IPS-NIHi11 (cell line): ENCODE data around the gene GOLGA6L10.
"Not testable (repeated sequence)": the region's sequence is repeated elsewhere in the genome, so short reads cannot be mapped to it uniquely, and the experiment has no call there.

ENCODE experiments used
- DNase-seq: peaks from one replicate; pipeline ENCODE4 v3.0.0; 2012; ENCODE audit warnings: mixed read lengths, low spot score

The GOLGA6L10 gene

GRCh38 chr15:82317516-82317915 lies 31.8 kb downstream of the GOLGA6L10 start:
- not testable (repeated sequence) for DNase-seq

GRCh38 chr15:82317091-82317489 lies 32.2 kb downstream of the GOLGA6L10 start:
- DNase-seq: no peak

- not testable (repeated sequence) for DNase-seq
Measured at GRCh38 chr15:82316247-82317090, 32.8 kb downstream of the GOLGA6L10 start.

GRCh38 chr15:82315519-82316246 lies 33.6 kb downstream of the GOLGA6L10 start:
- no peak for DNase-seq

- no peak for DNase-seq
Measured at GRCh38 chr15:82314769-82315518, 34.3 kb downstream of the GOLGA6L10 start.

- not testable (repeated sequence) for DNase-seq
Measured at GRCh38 chr15:82313951-82314768, 35.1 kb downstream of the GOLGA6L10 start.

GRCh38 chr15:82313446-82313845 lies 35.8 kb downstream of the GOLGA6L10 start:
- DNase-seq: no peak

GRCh38 chr15:82312586-82313349 lies 36.5 kb downstream of the GOLGA6L10 start:
- DNase-seq: no peak

- DNase-seq: not testable (repeated sequence)
Measured at GRCh38 chr15:82311321-82311720, 38.0 kb downstream of the GOLGA6L10 start.

GRCh38 chr15:82309802-82310201 lies 39.5 kb downstream of the GOLGA6L10 start:
- DNase-seq: no peak

GRCh38 chr15:82307714-82308081 lies 41.6 kb downstream of the GOLGA6L10 start:
- DNase-seq: no peak

GRCh38 chr15:82306791-82307713 lies 42.2 kb downstream of the GOLGA6L10 start:
- no peak for DNase-seq

GRCh38 chr15:82305621-82306048 lies 43.6 kb downstream of the GOLGA6L10 start:
- no peak for DNase-seq

GRCh38 chr15:82304778-82305090 lies 44.5 kb downstream of the GOLGA6L10 start:
- no peak for DNase-seq

GRCh38 chr15:82303956-82304777 lies 45.1 kb downstream of the GOLGA6L10 start:
- no peak for DNase-seq

GRCh38 chr15:82301296-82302016 lies 47.8 kb downstream of the GOLGA6L10 start:
- no peak for DNase-seq

GRCh38 chr15:82300883-82301282 lies 48.4 kb downstream of the GOLGA6L10 start:
- DNase-seq: no peak

GRCh38 chr15:82300326-82300725 lies 48.9 kb downstream of the GOLGA6L10 start:
- not testable (repeated sequence) for DNase-seq
